GM12873 (cell line): ENCODE data around the gene CEP164.

Experiments used
- TF ChIP-seq, protein P1 (sequence below): IDR thresholded peaks from 2 replicates; pipeline ENCODE4 v1.5.1; 2012; ENCODE audit warnings: low read depth, mild to moderate bottlenecking, moderate library complexity, low read length, control low read depth; ENCODE audit not compliant: insufficient read depth; ENCODE audit errors: missing control alignments

Gene CEP164

DNA sequence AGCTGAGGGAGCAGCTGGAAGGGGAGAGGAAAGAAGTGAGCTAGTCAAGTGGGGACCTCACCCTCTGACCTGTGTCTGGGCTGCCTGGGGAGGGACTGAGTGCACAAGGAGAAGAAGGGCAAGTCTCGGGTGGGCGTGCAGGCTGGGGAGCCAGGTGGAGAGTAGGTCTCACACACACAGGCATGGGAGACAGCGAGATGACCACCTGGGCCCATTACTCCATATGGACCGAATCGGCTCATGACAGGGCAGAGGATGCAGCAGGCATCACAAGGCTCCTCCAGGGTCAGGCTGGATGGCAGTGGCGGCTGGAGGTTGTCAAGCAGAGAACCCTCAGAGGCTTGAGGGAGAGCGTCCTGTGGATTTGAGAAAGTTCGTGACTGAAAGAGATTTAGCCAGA is 63.5 kb downstream of the CEP164 start:
- TF ChIP-seq, protein P1, sequence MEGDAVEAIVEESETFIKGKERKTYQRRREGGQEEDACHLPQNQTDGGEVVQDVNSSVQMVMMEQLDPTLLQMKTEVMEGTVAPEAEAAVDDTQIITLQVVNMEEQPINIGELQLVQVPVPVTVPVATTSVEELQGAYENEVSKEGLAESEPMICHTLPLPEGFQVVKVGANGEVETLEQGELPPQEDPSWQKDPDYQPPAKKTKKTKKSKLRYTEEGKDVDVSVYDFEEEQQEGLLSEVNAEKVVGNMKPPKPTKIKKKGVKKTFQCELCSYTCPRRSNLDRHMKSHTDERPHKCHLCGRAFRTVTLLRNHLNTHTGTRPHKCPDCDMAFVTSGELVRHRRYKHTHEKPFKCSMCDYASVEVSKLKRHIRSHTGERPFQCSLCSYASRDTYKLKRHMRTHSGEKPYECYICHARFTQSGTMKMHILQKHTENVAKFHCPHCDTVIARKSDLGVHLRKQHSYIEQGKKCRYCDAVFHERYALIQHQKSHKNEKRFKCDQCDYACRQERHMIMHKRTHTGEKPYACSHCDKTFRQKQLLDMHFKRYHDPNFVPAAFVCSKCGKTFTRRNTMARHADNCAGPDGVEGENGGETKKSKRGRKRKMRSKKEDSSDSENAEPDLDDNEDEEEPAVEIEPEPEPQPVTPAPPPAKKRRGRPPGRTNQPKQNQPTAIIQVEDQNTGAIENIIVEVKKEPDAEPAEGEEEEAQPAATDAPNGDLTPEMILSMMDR: no peak

DNA sequence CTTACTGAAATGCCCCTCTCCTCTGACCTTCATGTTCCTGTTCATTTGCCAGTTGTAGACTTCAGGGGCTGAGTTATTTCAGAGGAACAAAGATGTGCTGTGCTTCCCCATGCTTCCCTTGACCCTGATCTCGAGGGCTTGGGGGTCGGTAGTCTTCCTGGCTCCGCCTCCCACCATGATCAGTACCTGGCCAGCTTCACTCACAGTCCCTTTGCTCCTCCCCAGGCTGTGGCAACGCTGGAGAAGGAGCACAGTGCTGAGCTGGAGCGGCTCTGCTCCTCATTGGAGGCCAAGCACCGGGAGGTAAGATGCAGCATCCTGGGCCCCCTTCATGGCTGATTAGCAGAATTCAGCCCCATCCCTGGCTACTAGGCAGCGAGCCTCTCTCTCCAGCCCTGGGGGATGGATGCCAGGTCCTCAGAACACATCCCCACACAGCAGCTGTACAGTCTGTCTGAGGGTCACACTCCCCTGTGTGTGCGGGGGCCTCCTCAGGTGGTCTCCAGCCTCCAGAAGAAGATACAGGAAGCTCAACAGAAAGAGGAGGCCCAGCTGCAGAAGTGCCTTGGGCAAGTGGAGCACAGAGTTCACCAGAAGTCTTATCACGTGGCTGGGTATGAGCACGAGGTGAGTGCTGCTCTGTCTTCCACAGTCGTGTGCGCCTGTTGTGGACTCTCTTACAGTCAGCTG is 64.5 kb downstream of the CEP164 start:
- TF ChIP-seq, protein P1: no peak

DNA sequence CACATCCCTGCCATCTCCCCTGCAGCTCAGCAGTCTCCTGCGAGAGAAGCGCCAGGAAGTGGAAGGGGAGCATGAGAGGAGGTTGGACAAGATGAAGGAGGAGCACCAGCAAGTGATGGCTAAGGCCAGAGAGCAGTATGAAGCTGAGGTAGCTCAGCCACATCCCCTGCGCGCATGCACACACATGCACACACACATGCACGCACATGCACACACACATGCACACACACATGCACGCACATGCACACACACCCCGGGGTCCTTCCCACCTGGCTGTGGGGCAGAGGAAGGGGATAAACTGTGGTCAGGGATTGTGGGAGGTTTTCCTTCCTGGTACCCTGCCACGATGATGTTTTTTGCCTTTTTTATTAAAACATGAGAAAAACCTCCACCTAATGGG is 65.3 kb downstream of the CEP164 start:
- TF ChIP-seq, protein P1: no peak

DNA sequence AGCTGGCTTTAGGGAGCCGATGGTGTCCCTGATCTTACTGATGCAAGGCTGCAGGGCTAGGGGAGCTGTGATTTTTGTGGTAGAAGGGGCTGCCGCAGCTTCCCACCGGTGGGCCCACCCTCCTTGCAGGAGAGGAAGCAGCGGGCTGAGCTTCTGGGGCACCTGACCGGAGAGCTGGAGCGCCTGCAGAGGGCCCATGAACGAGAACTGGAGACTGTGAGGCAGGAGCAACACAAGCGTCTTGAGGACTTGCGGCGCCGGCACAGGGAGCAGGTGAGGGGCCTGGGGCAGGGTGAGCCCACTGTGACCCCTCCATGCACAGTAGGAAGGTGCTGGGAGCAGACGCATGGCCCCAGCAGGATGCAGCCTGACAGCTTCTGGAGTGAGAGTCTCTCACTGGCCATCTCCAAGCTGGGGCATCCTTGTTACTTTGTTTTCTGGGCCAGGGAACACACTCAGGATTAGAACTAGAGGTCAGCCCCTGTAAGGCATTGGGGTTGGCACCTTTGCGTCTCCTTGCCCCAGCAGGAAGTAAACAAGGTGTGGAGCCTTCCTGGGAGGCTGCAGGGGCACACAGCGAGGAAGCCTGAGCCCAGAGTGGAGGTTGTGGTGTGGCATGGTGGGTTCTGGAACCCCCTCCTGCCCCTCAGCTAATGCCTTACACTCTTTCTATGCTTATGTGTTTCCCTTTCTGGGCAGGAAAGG is 66.7 kb downstream of the CEP164 start:
- TF ChIP-seq, protein P1: no peak

DNA sequence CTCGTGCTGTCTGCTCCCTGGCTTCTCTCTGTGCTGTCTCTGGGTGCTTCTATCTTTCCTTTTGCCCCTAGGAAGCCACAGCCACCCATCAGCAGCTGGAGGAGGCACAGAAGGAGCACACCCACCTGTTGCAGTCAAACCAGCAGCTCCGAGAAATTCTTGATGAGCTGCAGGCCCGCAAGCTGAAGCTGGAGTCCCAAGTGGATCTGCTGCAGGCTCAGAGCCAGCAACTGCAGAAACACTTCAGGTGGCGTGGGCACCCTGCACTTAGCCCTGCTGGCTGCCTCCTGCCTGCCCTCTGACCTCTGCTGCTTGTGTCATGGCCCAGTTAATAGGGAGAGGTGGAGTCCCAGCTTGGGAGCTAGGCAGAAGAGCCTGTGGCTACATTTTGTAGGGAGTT is 67.8 kb downstream of the CEP164 start:
- TF ChIP-seq, protein P1: no peak

DNA sequence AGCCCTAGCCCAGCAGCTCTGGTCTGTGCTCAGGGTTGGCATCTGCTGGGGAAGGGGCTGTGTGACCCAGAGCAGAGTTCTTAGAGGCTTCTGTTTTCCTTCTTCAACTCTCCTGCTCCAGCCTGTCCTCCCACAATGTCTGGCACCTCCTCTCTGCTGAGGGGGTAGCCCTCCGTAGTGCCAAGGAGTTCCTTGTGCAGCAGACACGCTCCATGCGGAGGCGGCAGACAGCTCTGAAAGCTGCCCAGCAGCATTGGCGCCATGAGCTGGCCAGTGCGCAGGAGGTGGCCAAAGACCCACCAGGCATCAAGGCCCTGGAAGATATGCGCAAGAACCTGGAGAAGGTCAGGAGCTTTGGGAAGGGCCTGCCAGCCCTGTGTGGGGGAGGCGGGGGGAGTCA is 69.3 kb downstream of the CEP164 start:
- TF ChIP-seq, protein P1: no peak

DNA sequence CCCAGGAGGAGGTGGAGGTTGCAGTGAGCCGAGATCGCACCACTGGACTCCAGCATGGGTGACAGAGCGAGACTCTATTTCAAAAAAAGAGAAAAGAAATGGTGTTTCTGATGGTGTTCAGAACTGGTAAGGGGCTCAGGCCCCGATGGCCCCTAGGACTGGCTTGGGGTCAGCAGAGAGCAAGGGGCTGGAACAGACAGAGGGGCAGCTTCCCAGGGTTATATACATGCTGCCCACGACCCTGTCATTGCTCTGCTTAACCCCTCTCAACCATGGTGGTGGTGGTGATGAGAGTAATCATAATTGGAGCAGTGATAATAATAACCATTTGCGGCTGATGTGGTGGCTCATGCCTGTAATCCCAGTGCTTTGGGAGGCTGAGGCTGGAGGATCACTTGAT is 79.4 kb downstream of the CEP164 start:
- TF ChIP-seq, protein P1: no peak
